ENCODE results near the gene PTPRT.

The PTPRT gene

DNA sequence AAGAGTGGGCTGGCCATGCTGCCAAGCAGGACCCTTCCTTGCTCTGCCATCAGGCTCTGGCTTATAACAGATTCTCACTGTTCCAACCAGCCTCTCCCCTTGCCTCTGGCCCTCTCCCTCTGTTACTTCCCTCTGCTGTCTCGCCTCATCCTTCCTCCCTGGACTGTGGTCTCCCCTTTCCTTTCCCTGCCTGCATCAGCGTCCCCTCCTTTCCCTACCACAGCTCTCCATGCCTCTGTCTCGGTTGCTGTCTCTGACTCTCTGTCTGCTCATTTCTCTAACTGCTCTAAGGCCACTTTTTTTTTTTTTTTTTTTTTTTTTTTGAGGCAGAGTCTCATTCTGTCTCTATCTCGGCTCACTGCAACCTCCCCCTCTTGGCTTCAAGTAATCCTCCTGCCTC is 173.4 kb downstream of the PTPRT start:
- no peak for FAIRE-seq

DNA sequence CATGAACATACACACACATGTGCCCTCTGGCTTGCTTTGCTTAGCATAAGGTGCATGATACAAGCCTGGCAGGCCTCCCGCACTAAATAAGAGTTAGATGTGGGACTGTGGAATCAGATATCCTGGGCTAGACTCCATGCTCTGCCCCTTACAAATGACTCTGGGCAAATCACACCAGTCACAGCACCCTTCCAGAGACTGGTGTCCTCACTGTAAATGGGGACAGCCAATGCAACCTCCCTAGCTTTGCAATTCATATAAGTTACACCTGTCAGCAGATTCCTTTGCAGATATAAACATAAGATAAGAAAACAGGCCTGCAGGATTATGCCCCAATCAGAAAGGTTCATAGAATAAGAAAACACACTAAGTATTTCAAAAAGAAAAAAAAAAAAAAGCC is 174.1 kb downstream of the PTPRT start:
- FAIRE-seq, result no peak

DNA sequence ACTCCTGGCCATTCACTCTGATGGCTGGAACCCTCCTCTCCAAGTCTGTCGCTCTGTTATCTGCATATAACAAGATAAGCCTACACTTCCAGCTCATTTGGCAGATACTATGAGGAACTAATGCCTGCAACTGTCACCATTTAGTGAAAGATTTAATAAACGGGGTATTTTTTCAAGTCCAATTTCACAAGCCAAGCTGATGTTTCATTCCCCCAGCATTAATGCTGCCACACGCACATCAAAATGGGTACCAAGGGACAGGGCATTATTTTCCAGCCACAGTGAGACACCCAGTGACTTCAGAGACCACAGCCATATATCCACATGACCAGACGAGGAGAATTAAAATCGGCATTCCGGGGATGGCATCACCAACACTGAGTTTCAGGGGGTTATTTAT is 175.5 kb downstream of the PTPRT start:
- FAIRE-seq, result no peak

DNA sequence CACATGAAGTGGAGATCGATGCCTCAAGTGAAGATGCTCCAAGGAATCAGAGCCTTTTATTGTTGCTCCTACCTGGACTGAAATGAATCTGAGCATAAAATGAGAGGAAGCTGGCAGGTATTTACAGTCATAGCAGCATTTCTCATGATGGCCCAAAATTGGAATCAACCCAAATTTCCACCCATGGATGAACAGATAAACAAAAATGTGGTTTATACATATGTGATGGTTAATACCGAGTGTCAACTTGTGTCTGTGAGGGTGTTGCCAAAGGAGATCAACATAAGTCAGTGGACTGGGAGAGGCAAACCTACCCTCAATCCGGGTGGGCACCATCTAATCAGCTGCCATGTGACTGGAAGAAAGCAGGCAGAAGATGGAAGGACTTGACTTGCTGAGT is 178.2 kb downstream of the PTPRT start:
- FAIRE-seq, result no peak

DNA sequence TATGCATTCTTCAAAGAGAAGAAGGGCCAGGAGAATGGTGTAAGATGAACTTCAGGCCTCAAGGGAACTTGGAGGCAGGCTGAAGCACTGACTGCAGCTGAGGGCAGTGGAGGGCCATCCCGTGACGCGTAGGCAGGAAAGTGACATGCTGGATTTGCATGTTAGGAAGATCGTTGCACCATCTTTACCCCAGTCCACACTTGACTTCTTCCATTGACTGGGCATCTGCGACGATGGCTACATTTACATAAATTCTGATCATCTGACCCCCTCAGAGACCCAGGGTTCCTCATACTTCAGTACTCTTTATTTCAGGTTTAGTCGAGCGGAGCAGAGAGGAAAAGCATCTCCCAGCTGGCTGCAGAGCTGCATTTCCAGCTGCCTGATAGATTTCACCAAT is 180.2 kb downstream of the PTPRT start:
- no peak for FAIRE-seq

DNA sequence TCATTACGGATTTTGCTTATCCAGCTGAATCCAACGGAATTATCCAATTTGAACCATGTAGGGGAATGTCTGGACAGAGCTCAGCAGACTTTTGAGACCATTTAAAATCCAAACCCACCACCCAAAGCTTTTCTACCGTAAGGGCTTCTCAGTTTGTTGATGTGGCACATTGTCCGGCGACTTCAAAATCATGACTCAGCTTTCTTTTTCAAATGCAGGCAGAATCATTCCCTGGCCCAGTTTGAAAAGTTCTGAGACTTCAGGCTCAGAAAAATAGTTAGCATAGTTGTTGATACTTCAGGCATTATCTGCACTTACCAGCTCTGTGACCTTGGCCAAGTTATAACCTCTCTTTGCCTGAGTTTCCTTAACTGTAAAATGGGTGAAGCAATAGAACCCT is 182.2 kb downstream of the PTPRT start:
- no peak for FAIRE-seq

DNA sequence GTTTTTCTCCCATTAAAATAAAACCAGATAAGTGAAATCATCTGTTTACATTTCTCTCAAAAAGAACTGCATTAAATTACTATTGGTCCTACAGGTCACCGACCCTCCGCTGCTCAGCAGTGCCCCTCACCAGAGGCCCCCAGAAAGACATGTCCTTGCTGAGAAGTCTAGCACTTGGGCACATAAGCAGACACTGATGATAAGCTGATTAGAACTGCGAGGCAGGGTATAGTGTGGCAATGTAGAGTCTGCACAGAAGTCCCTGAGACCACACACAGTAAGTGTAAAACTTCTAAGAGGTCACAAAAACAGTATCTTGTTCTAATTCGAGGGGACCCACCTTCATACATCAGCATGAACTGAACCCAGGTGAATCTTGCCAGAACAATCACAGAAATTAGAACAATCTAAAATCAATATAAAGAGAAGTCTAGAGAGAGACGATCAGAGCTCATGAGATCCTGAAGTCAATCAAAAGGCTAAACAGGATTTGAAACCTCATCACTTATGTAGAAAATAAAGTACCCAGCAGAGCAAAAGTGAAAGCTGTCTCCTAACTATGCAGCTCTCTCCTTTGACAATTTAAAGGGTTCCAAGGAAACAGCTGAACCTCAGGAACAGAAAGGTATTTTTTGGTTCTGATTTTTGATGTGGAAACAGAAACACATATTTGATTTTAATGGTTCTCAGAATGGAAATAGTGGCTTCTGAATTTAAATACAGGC is 182.9 kb downstream of the PTPRT start:
- no peak for FAIRE-seq

DNA sequence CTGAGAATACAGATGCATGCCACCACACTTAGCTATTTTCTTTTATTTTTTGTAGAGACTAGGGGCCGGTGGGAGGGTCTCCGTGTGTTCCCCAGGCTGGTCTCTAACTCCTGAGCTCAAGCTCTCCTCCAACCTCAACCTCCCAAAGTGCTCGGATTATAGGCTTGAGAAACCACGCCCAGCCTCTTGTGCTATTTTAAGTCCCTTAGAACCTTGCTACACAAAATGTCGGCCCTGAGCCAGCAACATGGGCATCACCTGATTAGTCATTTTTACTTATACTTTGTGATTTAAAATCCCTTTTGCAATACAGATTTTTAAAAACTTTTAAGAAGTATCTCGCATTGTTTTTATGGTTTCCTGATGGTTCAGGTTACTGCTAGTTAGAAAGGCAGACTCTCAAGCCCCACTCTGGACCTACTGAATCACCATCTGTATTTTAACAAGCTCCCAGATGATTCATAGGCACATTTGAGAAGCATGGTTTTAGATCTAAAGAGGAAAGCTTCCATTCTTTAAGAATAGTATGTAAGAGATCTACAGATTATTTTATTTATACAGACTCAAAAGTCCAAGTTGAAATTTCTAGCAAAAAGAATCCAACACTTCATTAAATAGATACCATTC is 186.3 kb downstream of the PTPRT start:
- no peak for FAIRE-seq

DNA sequence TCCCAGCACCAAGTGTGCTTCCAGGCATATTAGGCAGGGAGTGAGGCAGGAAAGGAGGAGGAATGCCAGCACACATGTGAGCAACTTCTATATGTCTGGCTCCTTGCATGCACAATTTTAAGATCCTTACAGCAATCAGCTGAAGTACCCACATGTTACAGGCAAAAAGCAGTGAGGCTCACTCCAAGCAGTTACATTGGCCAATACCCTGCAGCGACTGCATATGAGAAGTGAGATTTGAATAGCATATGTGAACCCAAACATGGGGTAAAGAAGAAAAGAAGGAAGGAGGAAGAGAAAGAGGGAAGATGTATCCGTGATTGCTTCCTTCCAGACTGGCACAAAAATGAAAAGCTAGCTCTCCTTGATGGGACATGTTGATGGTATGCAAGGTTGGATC is 193.6 kb downstream of the PTPRT start:
- no peak for FAIRE-seq

DNA sequence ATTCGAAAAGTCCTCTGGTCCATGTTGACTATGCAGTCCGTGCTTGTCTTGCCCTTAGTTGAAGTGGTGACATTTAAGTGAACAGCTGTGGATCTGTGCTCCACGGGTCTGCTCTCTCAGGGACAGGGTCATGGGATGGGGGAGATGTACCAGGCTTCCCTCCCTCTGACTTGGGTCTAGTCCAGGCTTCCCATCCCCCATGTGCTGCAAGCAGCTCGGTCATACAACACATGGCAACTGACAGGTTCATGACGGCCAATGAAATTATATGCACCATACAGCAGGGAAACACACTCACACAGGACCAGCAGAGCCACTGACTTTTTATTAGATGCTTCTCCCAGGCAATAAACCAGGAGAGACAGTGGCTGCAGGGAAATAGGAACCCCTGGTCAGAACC is 201.4 kb downstream of the PTPRT start:
- FAIRE-seq, result no peak

DNA sequence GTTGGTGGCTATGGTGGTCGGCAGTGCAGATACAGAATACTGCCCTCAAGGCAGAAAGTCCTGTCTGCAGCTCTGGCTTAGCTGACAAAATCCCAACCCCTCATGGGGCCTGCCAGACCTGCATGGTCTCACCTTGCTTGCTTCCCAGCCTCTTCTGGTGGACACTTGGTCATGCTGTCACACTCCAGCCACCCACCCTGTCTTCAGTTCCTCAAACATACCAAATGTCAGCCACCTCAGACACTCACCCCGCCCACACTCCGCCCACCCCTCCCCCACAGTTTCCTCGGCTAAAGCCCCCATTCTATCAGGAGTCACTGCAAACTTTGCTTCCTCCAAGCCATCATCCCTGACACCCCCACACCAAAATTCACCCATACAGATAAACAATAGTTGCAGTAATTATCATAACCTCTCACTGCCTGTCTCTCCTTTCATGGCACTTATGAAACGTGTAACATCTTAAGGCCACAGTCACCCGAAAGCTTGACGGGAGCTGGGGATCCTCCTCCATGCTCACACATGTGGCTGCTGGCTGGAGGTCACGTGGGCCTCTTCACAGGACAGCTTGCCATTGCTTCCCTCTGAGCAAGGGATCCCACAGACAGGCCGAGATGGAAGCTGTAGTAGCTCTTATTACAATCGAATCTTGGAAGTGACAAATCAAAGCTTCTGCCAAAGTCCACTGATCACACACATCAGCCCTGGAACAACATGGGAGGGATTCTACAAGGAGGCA is 202.2 kb downstream of the PTPRT start:
- no peak for FAIRE-seq

DNA sequence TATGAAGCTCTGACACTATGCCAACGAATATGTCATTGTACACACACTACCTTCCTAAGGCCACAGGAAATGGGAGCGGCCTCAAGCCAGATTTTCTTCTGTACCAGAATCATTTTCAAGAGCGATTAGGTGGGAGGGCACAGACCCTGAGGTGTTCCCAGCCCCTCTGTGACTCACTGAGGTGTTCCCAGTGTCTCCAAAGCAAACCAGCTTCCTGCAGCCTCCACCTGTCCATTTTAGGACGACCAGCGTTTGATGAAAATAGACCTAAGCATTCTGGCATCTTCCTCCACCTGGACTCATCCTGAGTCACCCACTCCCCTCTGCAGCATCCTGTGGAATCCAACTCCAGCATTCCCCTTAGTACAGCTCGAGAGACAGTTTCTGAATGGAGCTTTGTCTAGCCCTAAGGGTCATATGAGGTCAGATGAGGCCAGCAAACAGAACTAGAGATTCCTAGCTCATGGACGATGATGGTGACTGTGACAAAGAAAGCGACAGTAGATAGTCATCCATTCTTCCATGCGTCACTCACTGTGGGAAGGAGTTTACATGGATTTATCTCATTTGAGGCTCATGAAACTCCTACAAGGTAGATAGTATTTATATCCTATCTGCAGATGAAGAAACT is 203.4 kb downstream of the PTPRT start:
- FAIRE-seq, result no peak

DNA sequence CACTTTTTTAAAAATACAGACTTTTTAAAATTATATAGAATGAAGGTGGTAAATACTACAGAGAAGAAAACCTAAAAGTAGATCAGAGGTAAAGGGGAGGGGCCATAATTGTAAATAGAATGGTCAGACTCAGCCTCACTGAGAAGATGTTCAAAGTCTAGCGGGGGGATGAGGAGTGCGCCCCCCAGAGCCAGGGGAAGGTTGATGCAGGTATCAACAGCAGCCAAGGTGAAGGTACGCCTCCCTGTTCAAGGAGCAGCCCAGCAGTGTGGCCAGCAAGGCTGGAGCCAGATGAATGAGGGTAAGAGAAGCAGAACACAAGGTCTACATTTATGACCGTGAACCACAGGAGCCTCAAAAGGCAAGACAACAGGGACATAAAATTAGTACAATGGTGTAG is 204.1 kb downstream of the PTPRT start:
- FAIRE-seq, result no peak

DNA sequence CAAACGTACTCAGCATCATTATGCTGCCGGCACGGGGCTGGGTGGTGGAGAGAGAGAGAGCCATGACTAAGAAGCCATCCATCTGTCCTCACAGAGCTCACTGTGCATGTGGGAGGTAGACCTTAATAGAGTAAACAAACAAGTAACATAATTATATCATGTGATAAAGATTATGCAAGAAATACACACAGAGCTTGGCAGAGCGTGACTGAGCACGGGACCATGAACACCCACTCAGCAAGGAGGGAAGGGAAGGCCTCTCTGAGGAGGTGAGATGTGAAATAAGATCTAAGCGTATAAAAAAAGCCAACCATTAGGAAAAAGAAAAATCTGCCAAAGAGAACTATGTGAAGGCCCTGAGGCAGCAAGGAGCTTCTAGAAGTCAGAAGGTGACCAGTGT is 207.5 kb downstream of the PTPRT start:
- FAIRE-seq, result no peak

DNA sequence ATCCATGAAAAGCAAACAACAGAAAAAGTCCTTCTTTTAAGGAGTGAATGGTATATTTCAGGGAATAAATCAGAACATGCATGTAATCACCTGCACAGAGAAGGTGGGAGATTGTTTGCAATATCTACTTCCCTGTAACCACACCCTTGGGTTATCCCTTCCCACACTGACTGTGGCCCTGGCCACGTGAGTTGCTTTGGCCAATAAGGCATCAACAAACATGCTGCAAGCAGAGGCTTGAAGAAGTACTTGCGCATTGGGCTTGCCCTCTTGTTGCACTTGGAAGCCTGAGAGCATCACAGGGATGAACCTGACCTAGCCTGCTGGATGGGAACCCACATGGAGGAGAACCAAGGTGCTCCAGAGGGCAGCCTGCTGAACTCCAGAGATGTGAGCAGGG is 208.5 kb downstream of the PTPRT start:
- FAIRE-seq, result no peak

DNA sequence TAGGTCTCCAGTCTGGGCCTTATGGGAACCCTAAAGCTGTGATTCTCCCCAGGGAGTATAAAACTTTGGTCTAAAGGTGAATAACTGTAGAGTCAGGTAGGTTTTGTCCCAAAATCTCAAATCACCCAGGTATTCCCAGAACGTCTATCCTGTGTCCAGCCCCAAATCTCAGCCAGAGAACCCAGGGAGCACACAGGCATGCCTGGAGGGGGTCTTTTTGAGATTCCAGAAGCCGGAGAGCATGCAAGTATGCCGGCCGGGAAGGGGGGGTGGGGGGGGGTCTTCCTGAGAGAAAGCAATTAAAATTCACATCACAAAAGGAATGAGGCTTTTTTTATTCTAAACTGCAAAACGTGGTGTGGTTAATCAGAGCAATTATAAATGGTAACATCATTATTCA is 210.0 kb downstream of the PTPRT start:
- no peak for FAIRE-seq

DNA sequence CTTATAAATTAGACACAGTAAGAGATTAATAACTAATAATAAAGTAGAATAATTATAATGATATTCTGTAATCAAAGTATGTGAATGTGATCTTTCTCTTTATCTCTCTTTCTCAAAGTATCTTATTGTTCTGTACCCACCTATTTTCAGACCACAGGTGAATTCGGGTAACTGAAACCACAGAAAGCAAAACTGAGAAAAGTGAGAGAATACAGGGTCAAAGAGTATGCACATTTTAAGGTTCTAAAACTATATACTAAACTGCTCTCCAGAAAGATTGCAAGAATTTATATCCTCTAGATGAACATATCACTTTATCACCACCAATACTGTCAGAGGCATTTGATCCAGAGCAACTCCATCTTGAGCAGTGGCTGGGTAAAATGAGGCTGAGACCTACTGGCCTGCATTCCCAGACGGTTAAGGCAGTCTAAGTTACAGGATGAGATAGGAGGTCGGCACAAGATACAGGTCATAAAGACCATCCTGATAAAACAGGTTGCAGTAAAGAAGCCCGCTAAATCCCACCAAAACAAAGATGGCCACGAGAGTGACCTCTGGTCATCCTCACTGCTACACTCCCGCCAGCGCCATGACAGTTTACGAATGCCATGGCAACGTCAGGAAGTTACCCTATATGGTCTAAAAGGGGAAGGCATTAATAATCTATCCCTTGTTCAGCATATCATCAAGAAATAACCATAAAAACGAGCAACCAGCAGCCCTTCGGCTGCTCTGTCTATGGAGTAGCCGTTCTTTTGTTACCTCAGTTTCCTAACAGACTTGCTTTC is 211.3 kb downstream of the PTPRT start:
- FAIRE-seq, result no peak

DNA sequence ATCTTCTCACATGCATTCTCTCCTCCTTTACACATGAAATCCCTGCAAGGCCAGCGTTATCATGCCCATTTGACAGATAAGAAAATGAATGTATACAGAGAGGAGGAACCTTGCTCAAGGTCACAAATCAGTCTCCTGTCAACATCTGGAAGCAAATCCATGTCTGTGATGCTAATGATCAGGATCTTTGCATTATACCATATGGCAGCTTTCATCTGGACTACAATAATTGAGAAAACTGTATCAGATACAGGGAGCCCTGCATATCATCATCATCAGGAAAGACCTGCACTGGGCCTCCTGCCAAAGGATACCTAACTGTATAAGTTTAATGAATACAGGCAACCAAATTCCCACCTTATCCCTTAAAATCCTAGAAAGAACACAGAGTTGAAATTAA is 213.7 kb downstream of the PTPRT start:
- FAIRE-seq, result no peak

DNA sequence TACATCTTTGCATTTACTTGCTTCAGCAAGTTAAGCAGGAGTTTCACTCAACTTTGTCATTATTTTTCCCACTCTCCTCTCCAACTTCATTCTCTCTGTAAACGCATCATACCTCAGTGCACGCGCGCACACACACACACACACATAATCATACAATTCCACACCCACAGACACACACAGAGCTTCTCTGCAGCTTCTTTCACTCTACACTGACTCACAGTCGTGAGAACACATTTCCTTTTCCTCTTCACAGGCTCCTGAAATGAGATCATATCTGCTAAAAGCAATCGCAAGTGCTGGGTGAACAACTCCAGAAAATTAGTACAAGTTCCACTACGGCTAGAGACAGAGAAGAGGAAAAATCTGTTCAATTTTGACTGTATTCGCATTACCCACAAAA is 215.4 kb downstream of the PTPRT start:
- no peak for FAIRE-seq

DNA sequence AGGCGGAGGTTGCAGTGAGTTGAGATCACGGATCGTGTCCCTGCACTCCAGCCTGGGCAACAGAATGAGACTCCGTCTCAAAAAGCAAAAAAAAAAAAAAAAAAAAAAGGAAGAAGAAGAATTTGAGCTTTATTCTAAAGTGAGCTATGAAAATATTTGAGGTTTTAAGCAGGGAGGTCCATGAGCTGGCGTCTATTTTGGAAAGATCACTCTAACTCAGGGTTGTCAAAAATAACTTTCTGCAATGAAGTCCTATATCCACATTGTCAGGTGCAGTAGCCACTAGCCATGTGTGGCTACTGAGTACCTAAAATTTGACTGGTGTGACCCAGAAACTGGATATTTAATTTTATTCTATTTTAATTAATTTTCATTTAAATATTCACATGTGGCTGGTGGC is 217.1 kb downstream of the PTPRT start:
- no peak for FAIRE-seq

DNA sequence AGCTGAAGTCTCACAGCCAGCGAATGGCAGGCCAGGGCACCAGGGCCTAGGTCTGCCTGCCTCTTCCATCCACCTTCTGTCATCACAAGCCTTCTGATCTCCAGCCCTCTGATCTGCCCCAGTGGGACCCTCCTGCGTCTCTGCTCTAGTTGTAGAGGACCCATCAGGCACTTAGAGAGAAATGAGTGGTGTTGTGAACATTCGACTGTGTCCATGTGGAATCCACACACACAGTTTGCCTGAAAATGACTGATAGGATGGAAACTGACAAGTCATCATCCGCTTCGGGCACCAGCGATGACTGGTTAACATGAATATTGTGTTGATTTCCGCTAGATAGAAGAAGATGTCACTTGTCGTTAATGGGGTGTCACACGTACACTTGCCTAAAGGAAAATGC is 221.0 kb downstream of the PTPRT start:
- no peak for FAIRE-seq

DNA sequence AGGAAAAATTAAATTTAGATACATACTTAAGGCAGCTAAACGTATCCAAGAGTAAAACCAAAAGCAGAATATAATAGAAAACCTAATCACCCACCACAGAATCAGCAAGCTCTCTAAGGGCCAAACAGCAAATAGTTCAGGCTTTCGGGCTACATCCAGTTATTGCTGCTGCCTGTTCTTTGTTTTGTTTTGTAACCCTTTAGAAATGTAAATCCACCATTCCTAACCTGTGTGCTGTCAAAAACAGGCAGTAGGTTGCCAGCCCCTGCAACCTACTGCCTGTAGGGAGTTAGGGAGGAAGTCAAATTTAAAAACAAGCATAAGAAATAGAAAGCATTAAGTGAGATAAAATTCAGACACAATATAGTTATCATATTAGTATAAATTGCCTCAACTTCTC is 225.9 kb downstream of the PTPRT start:
- no peak for FAIRE-seq

DNA sequence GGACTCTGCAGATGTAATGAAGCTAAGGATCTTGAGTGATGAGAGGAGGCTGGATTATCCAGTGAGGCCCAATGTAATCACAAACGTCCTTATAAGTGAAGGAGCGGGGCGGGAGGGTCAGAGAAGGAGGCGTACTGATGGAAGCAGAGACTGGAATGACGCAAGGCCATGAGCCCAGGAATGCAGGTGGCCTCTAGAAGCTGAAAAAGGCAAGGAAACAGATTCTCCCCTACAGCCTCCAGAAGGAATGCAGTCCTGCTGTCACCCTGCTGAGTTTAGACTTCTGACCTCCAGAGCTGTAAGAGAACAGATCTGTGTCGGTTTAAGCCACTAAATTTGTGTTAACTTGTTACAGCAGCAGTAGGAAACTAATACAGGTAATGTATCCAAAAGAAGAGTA is 227.9 kb downstream of the PTPRT start:
- no peak for FAIRE-seq

Data from endometrium (tissue), 2 donors.